ENCODE results near the gene RAD51B. TPM values are rescaled to one million over a fixed set of nuclear protein-coding genes. Genes with fewer than 3 reads are reported as not detected.

Gene RAD51B
- total RNA-seq, 1 experiment from 2014 or later: 20.0 TPM

- ChIA-PET RAD21 (ENCODE audit: low non-redundant PET in 1 of 2, low total read pairs in 2 of 2, uncharacterized antibody in 2 of 2, unreplicated experiment in 2 of 2) (no interaction called here), CTCF (no interaction called here), POLR2A (no interaction called here)
- Histone ChIP-seq H3K9me2 (ENCODE audit: insufficient read depth) (no peaks in the 10 kb centered on the region), H3K9ac (ENCODE audit: low read length) (no peak overlapping the region), H3K79me2 (ENCODE audit: insufficient read depth, low read length) (no peaks in the 10 kb centered on the region), H3K4me3 (replicated peaks in 1 of 2; ENCODE audit: low read depth in 1 of 2, low read length in 2 of 2) (no peak overlapping the region), H3K27me3 (ENCODE audit: insufficient read depth, low read length) (no peaks in the 10 kb centered on the region), H3K36me3 (ENCODE audit: control insufficient read depth in 1 of 2, insufficient read depth in 2 of 2, low read length in 2 of 2) (no peaks in the 10 kb centered on the region), H2AFZ (ENCODE audit: low read depth, low read length, poor library complexity, severe bottlenecking) (no peak overlapping the region), H4K20me1 (ENCODE audit: insufficient read depth) (no peaks in the 10 kb centered on the region), H3K27ac (ENCODE audit: low read depth, low read length) (peak overlapping the region; percentile 73), H3K9me3 (ENCODE audit: control insufficient read depth in 1 of 2, insufficient read depth in 1 of 2, low read depth in 1 of 2, low read length in 2 of 2) (0 out of 4 replicates have a peak, but pooled peaks cover 0 to 4% of the 10 kb centered on the region in 2 experiments), H3K4me2 (ENCODE audit: low read length) (no peak overlapping the region; the same call in 1 of the 2 replicates), H3K4me1 (ENCODE audit: control insufficient read depth in 1 of 2, insufficient read depth in 2 of 2, low read length in 2 of 2) (peaks cover 24 to 28% of the 10 kb centered on the region in 2 experiments)
- no peak for TF ChIP-seq RAD21 (IDR thresholded peaks at IDR 0.05; ENCODE audit: low read depth)
- no peak for TF ChIP-seq ZFX (IDR thresholded peaks at IDR 0.05)
- TF ChIP-seq SP1 (IDR thresholded peaks at IDR 0.05; ENCODE audit: low read depth): no peak
- TF ChIP-seq ZBTB33 (IDR thresholded peaks at IDR 0.05; ENCODE audit: extremely low read depth, insufficient replicate concordance, low read length): no peak
- TF ChIP-seq TCF7L2 (IDR thresholded peaks at IDR 0.05; ENCODE audit: borderline replicate concordance, extremely low read depth, insufficient read depth, insufficient read length): no peak
- no peak for TF ChIP-seq MAX (IDR thresholded peaks at IDR 0.05)
- TF ChIP-seq REST (IDR thresholded peaks at IDR 0.05; ENCODE audit: low read depth): no peak
- no peak for TF ChIP-seq FOSL1 (IDR thresholded peaks at IDR 0.05; ENCODE audit: low read depth)
- TF ChIP-seq SRF (IDR thresholded peaks at IDR 0.05; ENCODE audit: low read depth): no peak
- no peak for TF ChIP-seq SIN3A (IDR thresholded peaks at IDR 0.05; ENCODE audit: low read depth)
- no peak for TF ChIP-seq JUND (IDR thresholded peaks at IDR 0.05)
- no peak for TF ChIP-seq CTCF (IDR thresholded peaks at IDR 0.05 in 2 of 3, conservative IDR thresholded peaks at IDR 0.05 in 1 of 3; ENCODE audit: borderline replicate concordance in 1 of 3, insufficient read depth in 1 of 3, low read depth in 2 of 3, low read length in 2 of 3)
- no peak for TF ChIP-seq ATF3 (IDR thresholded peaks at IDR 0.05)
- TF ChIP-seq EGR1 (IDR thresholded peaks at IDR 0.05; ENCODE audit: low read depth): no peak
- no peak for TF ChIP-seq POLR2A (IDR thresholded peaks at IDR 0.05; ENCODE audit: borderline replicate concordance, extremely low read depth, insufficient read depth, insufficient read length)
- no peak for TF ChIP-seq CBX3 (IDR thresholded peaks at IDR 0.05; ENCODE audit: low read depth)
- TF ChIP-seq EZH2 (IDR thresholded peaks at IDR 0.05): no peak
- intact Hi-C loops (cut with micrococcal nuclease): no loop called here
- no peak for DNase-seq (ENCODE audit: low read depth, low spot score)
- BruUV-seq (replicated peaks): no TSS peak
- 0 out of 2 replicates have a peak, but pooled peaks have one; percentile 14 for ATAC-seq
Observed at GRCh38 chr14:67998834-67999233, 179.3 kb downstream of the RAD51B start.

Measured in HCT116 (cell line).